Measurements from ENCODE around the gene RPS15A.
"Not testable (repeated sequence)": the region's sequence is repeated elsewhere in the genome, so short reads cannot be mapped to it uniquely, and the experiment has no call there.

GRCh38 chr16:18776334-18776733 is 13.8 kb downstream of the RPS15A start:
- TF ChIP-seq CTCF (IDR thresholded peaks at IDR 0.05; ENCODE audit: insufficient read depth, low read depth, low read length); EZH2 (IDR thresholded peaks at IDR 0.05; ENCODE audit: insufficient read depth, low read length): not testable (repeated sequence)

All from astrocyte (in vitro differentiated cells and primary cell).